HEK293 (cell line): ENCODE results near the gene PRCP.

Experiments
- GLI4 ChIP-seq: fragments of 450-650 bp; formaldehyde crosslinking; IDR thresholded peaks from 2 replicates; pipeline ENCODE4 v1.5.1; 2016; ENCODE audit warnings: missing biosample characterization, missing genetic modification characterization
- MYNN ChIP-seq: fragments of 450-650 bp; formaldehyde crosslinking; IDR thresholded peaks from 2 replicates; pipeline ENCODE4 v1.5.1; 2016; ENCODE audit warnings: missing biosample characterization, missing genetic modification characterization, borderline replicate concordance
- MZF1 ChIP-seq: fragments of 450-650 bp; formaldehyde crosslinking; IDR thresholded peaks from 2 replicates; pipeline ENCODE4 v1.5.1; 2017; ENCODE audit warnings: missing biosample characterization, missing genetic modification characterization, borderline replicate concordance
- OSR2 ChIP-seq: fragments of 450-650 bp; formaldehyde crosslinking; IDR thresholded peaks from 2 replicates; pipeline ENCODE4 v1.5.1; 2016; ENCODE audit warnings: missing biosample characterization, missing genetic modification characterization
- PRDM10 ChIP-seq: fragments of 450-650 bp; formaldehyde crosslinking; IDR thresholded peaks from 2 replicates; pipeline ENCODE4 v1.5.1; 2016; ENCODE audit warnings: missing biosample characterization, missing genetic modification characterization
- RBAK ChIP-seq: fragments of 450-650 bp; formaldehyde crosslinking; IDR thresholded peaks from 2 replicates; pipeline ENCODE4 v1.5.1; 2016; ENCODE audit warnings: missing biosample characterization, missing genetic modification characterization
- SP3 ChIP-seq: fragments of 450-650 bp; formaldehyde crosslinking; IDR thresholded peaks from 2 replicates; pipeline ENCODE4 v1.5.1; 2016; ENCODE audit warnings: missing biosample characterization, missing genetic modification characterization
- ZBTB20 ChIP-seq: fragments of 450-650 bp; formaldehyde crosslinking; IDR thresholded peaks from 2 replicates; pipeline ENCODE4 v1.5.1; 2016; ENCODE audit warnings: missing biosample characterization, missing genetic modification characterization
- ZFHX2 ChIP-seq: fragments of 450-650 bp; formaldehyde crosslinking; conservative IDR thresholded peaks from 2 replicates; pipeline ENCODE4 v1.5.1; 2016; ENCODE audit warnings: missing biosample characterization, missing genetic modification characterization
- ZFP37 ChIP-seq: fragments of 450-650 bp; formaldehyde crosslinking; IDR thresholded peaks from 2 replicates; pipeline ENCODE4 v1.5.1; 2016; ENCODE audit warnings: missing biosample characterization, missing genetic modification characterization
- ZFP41 ChIP-seq: fragments of 450-650 bp; formaldehyde crosslinking; IDR thresholded peaks from 2 replicates; pipeline ENCODE4 v1.5.1; 2016; ENCODE audit warnings: missing biosample characterization, missing genetic modification characterization, borderline replicate concordance
- ZIC2 ChIP-seq: fragments of 450-650 bp; formaldehyde crosslinking; IDR thresholded peaks from 2 replicates; pipeline ENCODE4 v1.5.1; 2016; ENCODE audit warnings: missing biosample characterization, missing genetic modification characterization
- ZNF133 ChIP-seq: fragments of 450-650 bp; formaldehyde crosslinking; IDR thresholded peaks from 2 replicates; pipeline ENCODE4 v1.5.1; 2016; ENCODE audit warnings: missing biosample characterization, missing genetic modification characterization
- ZNF214 ChIP-seq: fragments of 450-650 bp; formaldehyde crosslinking; IDR thresholded peaks from 2 replicates; pipeline ENCODE4 v1.5.1; 2017; ENCODE audit warnings: missing biosample characterization, mild to moderate bottlenecking, missing genetic modification characterization, borderline replicate concordance
- ZNF221 ChIP-seq: fragments of 450-650 bp; formaldehyde crosslinking; IDR thresholded peaks from 2 replicates; pipeline ENCODE4 v1.5.1; 2017; ENCODE audit warnings: missing biosample characterization, missing genetic modification characterization, borderline replicate concordance
- ZNF24 ChIP-seq: fragments of 450-650 bp; formaldehyde crosslinking; IDR thresholded peaks from 2 replicates; pipeline ENCODE4 v1.5.1; 2016; ENCODE audit warnings: missing biosample characterization, missing genetic modification characterization
- ZNF350 ChIP-seq: fragments of 450-650 bp; formaldehyde crosslinking; IDR thresholded peaks from 2 replicates; pipeline ENCODE4 v1.5.0; 2017; ENCODE audit warnings: missing biosample characterization, mild to moderate bottlenecking, missing genetic modification characterization
- ZNF548 ChIP-seq: fragments of 450-650 bp; formaldehyde crosslinking; IDR thresholded peaks from 2 replicates; pipeline ENCODE4 v1.5.1; 2016; ENCODE audit warnings: missing biosample characterization, missing genetic modification characterization
- ZNF626 ChIP-seq: fragments of 450-650 bp; sonication (Bioruptor Pico); formaldehyde crosslinking; IDR thresholded peaks from 2 replicates; pipeline ENCODE4 v1.5.1; 2018; ENCODE audit warnings: missing biosample characterization, missing genetic modification characterization, inconsistent platforms
- ZNF629 ChIP-seq: fragments of 450-650 bp; formaldehyde crosslinking; IDR thresholded peaks from 2 replicates; pipeline ENCODE4 v1.5.1; 2017; ENCODE audit warnings: missing biosample characterization, missing genetic modification characterization
- ZNF658 ChIP-seq: fragments of 450-650 bp; formaldehyde crosslinking; IDR thresholded peaks from 2 replicates; pipeline ENCODE4; 2016; ENCODE audit warnings: missing biosample characterization, missing genetic modification characterization
- ZNF670 ChIP-seq: fragments of 450-650 bp; formaldehyde crosslinking; IDR thresholded peaks from 2 replicates; pipeline ENCODE4 v1.5.1; 2016; ENCODE audit warnings: missing biosample characterization, missing genetic modification characterization, low read depth
- ZNF707 ChIP-seq: fragments of 450-650 bp; formaldehyde crosslinking; IDR thresholded peaks from 2 replicates; pipeline ENCODE4 v1.5.1; 2016; ENCODE audit warnings: missing biosample characterization, missing genetic modification characterization
- ZNF768 ChIP-seq: fragments of 450-650 bp; formaldehyde crosslinking; IDR thresholded peaks from 2 replicates; pipeline ENCODE4 v1.5.1; 2018; ENCODE audit warnings: missing biosample characterization, mild to moderate bottlenecking, missing genetic modification characterization
- ZNF843 ChIP-seq: fragments of 450-650 bp; formaldehyde crosslinking; IDR thresholded peaks from 2 replicates; pipeline ENCODE4 v1.5.1; 2016; ENCODE audit warnings: missing biosample characterization, missing genetic modification characterization
- ZSCAN5A ChIP-seq: fragments of 450-650 bp; formaldehyde crosslinking; IDR thresholded peaks from 2 replicates; pipeline ENCODE4 v1.5.1; 2016; ENCODE audit warnings: missing biosample characterization, missing genetic modification characterization
- TF ChIP-seq, protein P1 (sequence below): fragments of 450-650 bp; formaldehyde crosslinking; IDR thresholded peaks from 2 replicates; pipeline ENCODE4 v1.5.1; 2017; ENCODE audit warnings: missing biosample characterization, mild to moderate bottlenecking, missing genetic modification characterization, moderate library complexity
- TF ChIP-seq, protein P2 (sequence below): fragments of 450-650 bp; formaldehyde crosslinking; IDR thresholded peaks from 2 replicates; pipeline ENCODE4 v1.5.1; 2017; ENCODE audit warnings: missing biosample characterization, missing genetic modification characterization
- TF ChIP-seq, protein P3 (sequence below): IDR thresholded peaks from 2 replicates; pipeline ENCODE4 v1.6.1; 2011; ENCODE audit warnings: mild to moderate bottlenecking, low read depth, low read length, borderline replicate concordance

The PRCP gene

GRCh38 chr11:82900277-82901164 lies at the start of gene PRCP (continued):
- TF ChIP-seq, protein P1, sequence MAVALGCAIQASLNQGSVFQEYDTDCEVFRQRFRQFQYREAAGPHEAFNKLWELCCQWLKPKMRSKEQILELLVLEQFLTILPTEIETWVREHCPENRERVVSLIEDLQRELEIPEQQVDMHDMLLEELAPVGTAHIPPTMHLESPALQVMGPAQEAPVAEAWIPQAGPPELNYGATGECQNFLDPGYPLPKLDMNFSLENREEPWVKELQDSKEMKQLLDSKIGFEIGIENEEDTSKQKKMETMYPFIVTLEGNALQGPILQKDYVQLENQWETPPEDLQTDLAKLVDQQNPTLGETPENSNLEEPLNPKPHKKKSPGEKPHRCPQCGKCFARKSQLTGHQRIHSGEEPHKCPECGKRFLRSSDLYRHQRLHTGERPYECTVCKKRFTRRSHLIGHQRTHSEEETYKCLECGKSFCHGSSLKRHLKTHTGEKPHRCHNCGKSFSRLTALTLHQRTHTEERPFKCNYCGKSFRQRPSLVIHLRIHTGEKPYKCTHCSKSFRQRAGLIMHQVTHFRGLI (tag by site-specific recombination) = no peak; the same call in 1 of the 2 replicates
- TF ChIP-seq PRDM10 = peak; percentile 23; the same call in 1 of the 2 replicates
- TF ChIP-seq ZNF221 (tag by site-specific recombination) = no peak
- peak; percentile 83 for TF ChIP-seq SP3 (tag by site-specific recombination)
- no peak for TF ChIP-seq ZFP41
- no peak for TF ChIP-seq ZNF670 (tag by site-specific recombination)
- peak; percentile 89 for TF ChIP-seq ZFHX2 (tag by site-specific recombination)
- TF ChIP-seq ZNF626 (tag by site-specific recombination) = no peak
- TF ChIP-seq ZNF24 (tag by site-specific recombination) = no peak; the same call in 1 of the 2 replicates
- no peak for TF ChIP-seq ZNF548 (tag by site-specific recombination)
- no peak for TF ChIP-seq ZNF133 (tag by site-specific recombination)
- TF ChIP-seq ZBTB20 (tag by site-specific recombination) = peak; percentile 79
- TF ChIP-seq ZNF350 = no peak
- no peak for TF ChIP-seq ZNF707
- no peak for TF ChIP-seq ZNF214 (tag by site-specific recombination)
- peak; percentile 94 for TF ChIP-seq ZNF768 (tag by site-specific recombination)
- TF ChIP-seq ZFP37 (tag by site-specific recombination) = no peak; the same call in 1 of the 2 replicates
- TF ChIP-seq ZNF658 (tag by site-specific recombination) = no peak
- TF ChIP-seq, protein P2, sequence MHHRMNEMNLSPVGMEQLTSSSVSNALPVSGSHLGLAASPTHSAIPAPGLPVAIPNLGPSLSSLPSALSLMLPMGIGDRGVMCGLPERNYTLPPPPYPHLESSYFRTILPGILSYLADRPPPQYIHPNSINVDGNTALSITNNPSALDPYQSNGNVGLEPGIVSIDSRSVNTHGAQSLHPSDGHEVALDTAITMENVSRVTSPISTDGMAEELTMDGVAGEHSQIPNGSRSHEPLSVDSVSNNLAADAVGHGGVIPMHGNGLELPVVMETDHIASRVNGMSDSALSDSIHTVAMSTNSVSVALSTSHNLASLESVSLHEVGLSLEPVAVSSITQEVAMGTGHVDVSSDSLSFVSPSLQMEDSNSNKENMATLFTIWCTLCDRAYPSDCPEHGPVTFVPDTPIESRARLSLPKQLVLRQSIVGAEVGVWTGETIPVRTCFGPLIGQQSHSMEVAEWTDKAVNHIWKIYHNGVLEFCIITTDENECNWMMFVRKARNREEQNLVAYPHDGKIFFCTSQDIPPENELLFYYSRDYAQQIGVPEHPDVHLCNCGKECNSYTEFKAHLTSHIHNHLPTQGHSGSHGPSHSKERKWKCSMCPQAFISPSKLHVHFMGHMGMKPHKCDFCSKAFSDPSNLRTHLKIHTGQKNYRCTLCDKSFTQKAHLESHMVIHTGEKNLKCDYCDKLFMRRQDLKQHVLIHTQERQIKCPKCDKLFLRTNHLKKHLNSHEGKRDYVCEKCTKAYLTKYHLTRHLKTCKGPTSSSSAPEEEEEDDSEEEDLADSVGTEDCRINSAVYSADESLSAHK = no peak
- no peak for TF ChIP-seq MZF1 (tag by site-specific recombination)
- TF ChIP-seq ZNF843 (tag by site-specific recombination) = no peak
- peak; percentile 91 for TF ChIP-seq ZNF629 (tag by site-specific recombination)
- TF ChIP-seq, protein P3, sequence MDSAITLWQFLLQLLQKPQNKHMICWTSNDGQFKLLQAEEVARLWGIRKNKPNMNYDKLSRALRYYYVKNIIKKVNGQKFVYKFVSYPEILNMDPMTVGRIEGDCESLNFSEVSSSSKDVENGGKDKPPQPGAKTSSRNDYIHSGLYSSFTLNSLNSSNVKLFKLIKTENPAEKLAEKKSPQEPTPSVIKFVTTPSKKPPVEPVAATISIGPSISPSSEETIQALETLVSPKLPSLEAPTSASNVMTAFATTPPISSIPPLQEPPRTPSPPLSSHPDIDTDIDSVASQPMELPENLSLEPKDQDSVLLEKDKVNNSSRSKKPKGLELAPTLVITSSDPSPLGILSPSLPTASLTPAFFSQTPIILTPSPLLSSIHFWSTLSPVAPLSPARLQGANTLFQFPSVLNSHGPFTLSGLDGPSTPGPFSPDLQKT = no peak
- TF ChIP-seq ZSCAN5A (tag by site-specific recombination) = peak; percentile 68; the same call in 1 of the 2 replicates
- no peak for TF ChIP-seq GLI4 (tag by site-specific recombination)
- no peak for TF ChIP-seq RBAK (tag by site-specific recombination)
- TF ChIP-seq MYNN (tag by site-specific recombination) = no peak
- TF ChIP-seq ZIC2 (tag by site-specific recombination) = 0 out of 2 replicates have a peak, but pooled peaks have one; percentile 13
- peak; percentile 54; the same call in 1 of the 2 replicates for TF ChIP-seq OSR2
